ENCODE data around the gene TMEM214. TPM values are rescaled to one million over a fixed set of nuclear protein-coding genes. Genes with fewer than 3 reads are reported as not detected.

Gene TMEM214, protein sequence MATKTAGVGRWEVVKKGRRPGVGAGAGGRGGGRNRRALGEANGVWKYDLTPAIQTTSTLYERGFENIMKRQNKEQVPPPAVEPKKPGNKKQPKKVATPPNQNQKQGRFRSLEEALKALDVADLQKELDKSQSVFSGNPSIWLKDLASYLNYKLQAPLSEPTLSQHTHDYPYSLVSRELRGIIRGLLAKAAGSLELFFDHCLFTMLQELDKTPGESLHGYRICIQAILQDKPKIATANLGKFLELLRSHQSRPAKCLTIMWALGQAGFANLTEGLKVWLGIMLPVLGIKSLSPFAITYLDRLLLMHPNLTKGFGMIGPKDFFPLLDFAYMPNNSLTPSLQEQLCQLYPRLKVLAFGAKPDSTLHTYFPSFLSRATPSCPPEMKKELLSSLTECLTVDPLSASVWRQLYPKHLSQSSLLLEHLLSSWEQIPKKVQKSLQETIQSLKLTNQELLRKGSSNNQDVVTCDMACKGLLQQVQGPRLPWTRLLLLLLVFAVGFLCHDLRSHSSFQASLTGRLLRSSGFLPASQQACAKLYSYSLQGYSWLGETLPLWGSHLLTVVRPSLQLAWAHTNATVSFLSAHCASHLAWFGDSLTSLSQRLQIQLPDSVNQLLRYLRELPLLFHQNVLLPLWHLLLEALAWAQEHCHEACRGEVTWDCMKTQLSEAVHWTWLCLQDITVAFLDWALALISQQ
- total RNA-seq, result 78.4 and 103 TPM in 2 replicates
- 126 TPM for polyA plus RNA-seq (2012)

DNA sequence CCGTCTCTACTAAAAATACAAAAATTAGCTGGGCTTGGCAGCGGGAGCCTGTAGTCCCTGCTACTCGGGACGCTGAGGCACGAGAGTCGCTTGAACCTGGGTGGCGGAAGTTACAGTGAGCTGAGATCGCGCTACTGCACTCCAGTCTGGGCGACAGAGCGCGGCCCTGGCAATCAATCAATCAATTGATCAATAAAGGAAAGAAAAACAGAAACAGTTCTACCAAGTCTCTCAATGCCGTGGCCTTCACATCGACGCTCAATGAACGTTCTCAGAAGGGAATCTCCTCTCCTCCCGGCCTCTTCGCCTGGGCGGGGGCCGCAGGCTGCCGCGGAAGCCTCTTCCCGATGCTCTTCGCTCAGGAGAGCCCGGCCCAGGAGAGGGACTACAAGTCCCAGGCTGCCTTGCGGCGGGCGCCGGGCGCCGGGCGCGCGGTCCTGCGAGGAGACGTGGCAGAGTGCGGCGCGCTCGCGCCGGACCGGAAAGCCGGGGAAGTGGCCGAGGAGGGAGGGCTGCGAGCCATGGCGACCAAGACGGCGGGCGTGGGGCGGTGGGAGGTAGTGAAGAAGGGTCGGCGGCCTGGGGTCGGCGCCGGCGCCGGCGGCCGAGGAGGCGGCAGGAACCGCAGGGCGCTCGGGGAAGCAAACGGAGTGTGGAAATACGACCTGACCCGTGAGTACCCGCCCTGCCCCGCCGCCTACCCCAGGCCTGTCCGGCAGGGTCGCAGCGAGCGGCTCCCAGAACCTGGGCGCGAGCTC, at the start of gene TMEM214:
TMEM214 (plus strand) TSS at position 471 of the 758 bp plus-strand sequence; CDS start at position 522, 51 bp downstream.
- peak; percentile 88 for DNase-seq (ENCODE audit: low read depth)

DNA sequence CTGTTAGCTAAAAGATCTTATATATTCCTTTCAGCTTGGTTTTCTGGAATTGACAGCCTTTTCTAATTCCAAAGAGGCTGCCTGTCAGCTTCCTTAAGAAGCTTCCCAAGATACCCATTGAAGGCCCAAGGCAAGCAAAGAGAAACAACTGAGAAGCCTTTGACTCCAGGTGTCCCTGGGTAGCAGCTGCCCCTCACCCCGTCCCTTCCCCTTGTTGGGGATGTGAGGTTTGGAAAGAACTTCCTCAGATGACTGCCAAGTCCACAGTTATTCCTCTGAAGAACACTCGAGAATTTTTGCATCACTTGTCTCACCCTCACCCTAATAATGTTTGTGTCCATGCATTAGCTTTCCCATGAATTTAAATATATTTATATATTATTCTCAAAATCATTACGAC, 49.0 kb upstream of the TMEM214 start:
- DNase-seq (ENCODE audit: low read depth), result no peak

DNA sequence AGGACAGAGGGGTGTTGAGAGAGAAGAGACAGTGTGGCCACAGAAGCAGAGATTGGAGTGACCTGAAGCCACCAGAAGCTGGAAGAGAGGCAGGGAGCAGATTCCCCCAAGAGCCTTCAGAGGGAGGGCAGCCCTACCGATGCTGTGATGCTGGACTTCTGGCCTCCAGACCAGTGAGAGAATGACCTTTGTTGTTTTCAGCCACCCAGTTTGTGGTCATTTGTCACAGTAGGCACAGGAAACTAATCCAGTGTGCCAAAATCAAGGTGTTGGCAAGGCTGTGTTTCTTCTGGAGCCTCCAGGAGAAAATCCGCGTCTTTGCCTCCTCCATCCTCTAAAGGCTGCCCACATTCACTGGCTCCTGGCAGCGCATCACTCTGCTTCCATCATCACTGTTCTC, 47.0 kb upstream of the TMEM214 start:
- DNase-seq (ENCODE audit: low read depth), result no peak

DNA sequence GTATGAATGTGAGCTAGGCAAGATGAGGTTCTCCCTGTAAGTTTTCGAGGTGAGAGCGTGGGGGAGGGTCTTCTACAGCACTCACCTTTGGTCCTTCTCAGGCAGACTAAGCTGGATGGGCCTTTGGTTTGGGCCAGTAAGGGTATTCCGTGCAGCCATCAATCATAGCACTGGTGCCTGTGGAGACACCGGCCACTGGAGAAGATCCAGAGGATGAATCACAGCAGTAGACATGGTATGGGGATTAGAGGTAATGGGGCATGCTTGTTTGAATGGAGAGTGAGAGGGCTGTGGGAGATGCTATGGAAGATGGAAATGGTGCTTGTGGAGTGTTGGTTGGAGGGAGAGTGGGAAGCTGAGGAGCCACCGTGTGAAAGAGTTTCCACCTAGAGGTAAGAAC, 46.2 kb upstream of the TMEM214 start:
- peak; percentile 29 for DNase-seq (ENCODE audit: low read depth)

DNA sequence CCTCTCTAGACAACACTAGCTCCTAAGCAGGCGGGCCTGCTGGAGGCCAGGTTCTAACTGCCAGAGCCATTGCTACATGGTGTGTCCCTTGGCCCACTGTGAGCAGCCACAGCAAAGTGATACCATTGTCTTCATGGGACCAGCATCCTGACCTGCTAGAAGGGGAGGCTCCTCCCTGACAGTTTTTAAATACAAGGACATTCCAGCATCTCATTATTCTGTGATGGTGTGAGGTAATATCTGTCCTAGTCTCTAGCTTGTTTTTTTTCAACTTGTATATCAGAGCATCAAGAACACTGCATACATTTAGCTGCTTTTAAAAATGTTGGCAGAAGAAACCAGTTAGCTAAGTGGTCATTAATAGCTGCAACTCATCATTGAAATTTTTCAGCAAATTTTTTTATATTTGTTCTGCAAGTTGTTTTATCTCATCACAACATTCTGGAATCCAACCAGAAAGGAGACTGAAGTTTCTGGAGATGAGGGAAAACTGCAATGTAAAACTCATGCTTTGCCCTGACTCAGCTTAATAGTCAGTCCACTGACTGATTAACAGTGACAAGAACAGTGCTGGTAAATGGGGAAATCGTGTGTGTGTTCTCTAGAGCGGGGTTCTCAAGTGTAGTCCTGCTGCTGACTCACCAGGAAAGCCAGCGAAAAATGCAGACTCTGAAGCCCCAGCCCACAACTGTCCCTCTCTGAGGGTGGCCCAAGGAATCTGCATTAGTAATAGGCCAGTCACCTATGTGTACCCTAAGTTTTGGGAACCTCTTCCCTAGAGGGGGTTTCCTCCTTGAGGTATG, 44.5 kb upstream of the TMEM214 start:
- peak; percentile 24 for DNase-seq (ENCODE audit: low read depth)

DNA sequence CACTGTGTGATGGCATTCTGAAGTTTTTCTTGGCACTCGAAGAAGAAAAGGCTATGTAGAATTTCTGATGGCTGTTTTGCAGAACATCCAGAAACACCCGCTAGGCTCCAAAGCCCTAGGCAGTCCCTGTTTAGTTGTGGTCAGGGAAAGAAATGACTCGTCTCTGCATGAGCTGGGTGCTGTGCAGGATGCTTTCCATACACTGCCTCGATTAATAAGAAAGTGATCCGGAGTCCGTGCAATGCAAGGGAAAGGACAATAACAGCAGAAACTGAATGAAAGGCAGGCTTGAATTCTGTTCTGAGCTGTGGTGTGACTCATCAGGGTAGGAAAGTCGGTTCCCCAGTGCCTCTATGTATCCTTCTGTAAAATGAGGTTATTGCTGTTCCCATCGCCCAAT, 43.6 kb upstream of the TMEM214 start:
- DNase-seq (ENCODE audit: low read depth), result no peak

DNA sequence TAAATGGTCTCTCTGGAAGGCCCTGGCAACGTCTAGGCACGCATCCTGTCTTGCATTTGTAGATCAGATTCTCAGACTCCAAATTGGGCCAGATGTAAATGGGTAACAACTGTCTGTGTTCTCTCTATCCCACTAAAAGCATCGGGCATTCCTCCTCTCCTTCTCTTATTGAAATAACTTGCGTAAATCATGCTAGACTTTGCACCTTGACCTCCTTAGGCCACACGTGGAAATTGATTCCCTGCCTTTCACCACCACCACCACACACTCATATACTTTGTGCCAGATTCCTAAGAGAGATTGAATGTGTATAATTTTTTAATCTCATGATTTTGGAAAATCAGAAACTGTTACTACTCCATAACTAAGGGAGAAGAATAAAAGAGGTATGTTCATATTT, 41.0 kb upstream of the TMEM214 start:
- DNase-seq (ENCODE audit: low read depth), result no peak

DNA sequence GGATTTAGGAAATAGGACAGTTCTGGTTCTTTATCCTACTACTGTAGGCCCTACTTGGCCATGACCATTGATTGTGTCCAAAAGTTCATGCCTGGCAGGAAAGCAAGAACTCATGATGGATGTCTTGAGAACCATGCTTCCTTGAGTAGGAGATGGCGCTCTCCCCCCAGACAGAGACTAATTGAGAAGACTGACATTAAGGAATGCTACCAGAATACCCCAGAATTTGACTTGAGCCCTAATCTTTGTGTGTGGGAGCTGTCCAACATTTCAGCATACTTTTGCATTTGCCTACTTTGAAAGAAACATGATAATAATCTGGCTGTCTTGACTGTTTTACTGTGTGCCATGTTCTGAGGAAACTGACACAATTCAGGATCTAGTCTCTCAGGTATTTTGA, 39.0 kb upstream of the TMEM214 start:
- no peak for DNase-seq (ENCODE audit: low read depth)

DNA sequence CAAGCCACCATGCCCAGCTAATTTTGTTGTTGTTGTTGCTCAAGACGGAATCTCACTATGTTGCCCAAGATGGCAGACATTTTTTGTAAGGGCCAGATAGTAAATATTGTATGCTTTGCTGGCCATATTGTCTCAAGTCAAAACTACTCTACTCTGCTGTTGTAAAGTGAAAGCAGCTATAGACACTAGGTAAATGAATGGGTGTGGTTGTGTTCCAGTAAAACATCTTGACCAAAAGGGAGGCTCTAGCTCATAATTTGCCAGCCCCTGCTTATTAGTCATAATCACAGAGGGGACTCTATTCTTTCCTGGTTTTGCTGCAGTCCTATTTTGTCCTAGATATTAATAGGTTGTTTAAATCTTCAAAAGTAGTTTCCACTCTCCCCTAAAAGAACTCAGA, 37.8 kb upstream of the TMEM214 start:
- DNase-seq (ENCODE audit: low read depth), result no peak

DNA sequence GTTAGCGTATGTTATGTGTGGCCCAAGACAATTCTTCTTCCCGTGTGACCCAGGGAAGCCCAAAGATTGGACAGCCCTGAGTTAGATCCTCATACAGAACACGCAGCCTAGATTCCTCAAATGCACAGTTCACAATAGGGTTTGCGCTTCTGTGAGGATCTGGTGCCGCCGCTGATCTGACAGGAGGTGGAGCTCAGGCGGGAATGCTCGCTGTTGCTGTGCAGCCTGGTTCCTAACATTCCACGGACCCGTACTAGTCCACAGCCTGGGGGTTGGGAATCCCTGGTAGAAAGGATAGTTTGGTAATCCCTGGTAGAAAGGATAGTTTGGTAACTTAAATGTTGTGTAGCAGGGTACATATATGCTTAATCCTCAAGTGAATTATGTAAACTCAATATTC, 35.4 kb upstream of the TMEM214 start:
- no peak for DNase-seq (ENCODE audit: low read depth)

DNA sequence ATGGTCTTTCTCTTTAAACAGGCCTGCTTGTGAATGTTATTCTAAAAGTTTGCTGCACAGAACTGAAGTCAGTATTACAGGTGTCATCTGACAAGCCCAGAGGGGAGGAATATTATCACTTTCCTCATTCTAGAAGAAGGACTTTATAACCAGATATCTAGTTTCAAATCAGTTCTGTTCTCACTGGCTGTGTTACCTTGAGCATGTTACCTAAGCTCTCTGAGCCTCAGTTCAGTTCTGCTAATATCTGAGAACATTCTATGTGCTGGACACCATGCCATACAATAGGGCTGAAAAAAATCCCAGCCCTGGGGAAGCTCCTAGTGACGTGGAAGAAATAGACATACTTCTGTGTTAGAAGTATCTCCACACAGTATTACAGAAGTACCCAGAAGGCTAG, 34.4 kb upstream of the TMEM214 start:
- no peak for DNase-seq (ENCODE audit: low read depth)

DNA sequence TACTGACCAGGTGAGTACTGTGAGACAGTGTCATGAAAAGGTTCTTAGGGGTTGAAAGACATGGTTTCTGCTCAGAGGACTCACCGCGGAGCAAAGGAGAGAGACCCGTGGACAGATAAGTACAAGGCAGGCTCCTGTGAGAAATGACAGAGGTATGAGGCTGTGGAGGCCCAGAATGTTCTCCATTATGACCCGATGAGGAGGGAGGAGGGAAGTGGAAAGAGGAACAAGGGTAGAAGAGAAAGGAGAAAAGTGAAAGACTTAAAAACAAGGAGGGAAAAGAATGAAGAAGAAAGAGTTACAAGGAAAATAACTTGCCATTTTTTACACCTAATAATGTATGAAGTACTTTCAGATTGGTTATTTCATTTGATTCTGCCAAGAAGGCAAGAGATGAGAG, 32.5 kb upstream of the TMEM214 start:
- no peak for DNase-seq (ENCODE audit: low read depth)

DNA sequence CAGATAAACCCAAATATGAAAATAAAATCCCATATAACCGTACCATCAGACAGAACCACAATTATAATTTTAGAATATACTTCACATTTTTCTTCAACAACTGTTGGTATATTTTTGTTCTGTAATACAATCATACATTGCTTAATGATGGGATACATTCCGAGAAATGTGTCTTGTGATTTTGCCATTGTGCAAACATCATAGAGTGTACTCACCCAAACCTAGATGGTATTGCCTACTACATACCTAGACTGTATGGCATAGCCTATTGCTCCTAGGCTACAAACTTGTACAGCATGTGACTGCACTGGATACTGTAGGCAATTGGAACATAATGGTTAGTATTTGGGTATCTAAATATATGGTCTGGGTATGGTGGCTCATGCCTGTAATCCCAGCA, 31.8 kb upstream of the TMEM214 start:
- no peak for DNase-seq (ENCODE audit: low read depth)

DNA sequence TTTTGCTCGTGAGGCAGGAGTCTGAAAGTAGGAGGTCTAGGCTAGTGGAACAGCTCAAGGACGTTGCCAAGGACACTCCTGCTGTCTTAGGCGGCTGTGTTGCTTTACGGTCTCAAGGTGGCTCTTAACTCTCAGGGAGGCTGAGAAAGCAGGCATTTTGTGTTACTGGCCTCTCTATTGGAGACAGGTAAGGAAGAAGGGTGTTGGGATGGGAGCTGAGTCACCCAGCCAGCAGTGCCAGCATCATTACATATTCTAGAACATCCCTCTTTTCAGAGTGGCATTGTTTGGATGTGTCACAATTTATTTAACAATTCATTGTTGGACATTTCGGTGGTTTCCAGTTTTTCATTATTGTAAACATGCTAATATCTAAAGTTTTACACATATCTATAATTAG, 30.8 kb upstream of the TMEM214 start:
- DNase-seq (ENCODE audit: low read depth), result no peak

DNA sequence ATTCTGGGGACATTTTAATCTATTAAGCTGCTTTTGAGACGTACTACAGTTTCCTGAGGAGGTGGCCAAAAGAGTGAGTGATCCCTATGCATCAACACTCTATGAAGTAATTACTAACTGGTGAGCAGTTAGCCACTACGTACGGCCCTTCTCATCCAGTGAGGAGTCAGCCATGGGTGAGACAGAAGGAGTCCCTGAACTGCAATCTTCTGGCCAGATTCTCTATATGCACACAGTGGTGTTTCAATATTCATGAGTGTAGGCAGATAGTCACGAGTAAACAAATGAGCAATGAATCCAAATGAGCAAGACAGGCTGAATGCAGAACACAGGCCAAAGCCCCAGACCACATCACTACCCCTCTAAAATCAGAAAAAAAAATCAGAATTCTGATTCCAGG, 29.8 kb upstream of the TMEM214 start:
- no peak for DNase-seq (ENCODE audit: low read depth)

DNA sequence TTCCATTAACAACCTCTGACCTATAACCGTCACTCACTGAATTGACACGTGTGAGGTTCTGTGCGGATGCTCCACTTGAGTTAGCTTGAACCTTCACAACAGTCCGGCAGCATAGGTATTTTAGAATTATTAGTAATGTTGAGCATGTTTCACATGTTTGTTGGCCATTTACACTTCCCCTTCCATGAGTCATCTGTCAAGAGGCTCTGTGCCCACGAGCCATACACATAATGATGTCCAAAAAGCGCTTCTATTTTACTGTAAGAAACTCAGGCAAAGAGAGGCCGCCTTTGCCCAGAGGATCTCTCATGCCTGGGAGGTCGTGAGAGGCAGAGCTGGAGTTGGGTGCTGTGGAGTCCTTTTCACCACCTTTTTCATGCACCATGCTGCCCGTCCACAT, 28.9 kb upstream of the TMEM214 start:
- DNase-seq (ENCODE audit: low read depth), result no peak

DNA sequence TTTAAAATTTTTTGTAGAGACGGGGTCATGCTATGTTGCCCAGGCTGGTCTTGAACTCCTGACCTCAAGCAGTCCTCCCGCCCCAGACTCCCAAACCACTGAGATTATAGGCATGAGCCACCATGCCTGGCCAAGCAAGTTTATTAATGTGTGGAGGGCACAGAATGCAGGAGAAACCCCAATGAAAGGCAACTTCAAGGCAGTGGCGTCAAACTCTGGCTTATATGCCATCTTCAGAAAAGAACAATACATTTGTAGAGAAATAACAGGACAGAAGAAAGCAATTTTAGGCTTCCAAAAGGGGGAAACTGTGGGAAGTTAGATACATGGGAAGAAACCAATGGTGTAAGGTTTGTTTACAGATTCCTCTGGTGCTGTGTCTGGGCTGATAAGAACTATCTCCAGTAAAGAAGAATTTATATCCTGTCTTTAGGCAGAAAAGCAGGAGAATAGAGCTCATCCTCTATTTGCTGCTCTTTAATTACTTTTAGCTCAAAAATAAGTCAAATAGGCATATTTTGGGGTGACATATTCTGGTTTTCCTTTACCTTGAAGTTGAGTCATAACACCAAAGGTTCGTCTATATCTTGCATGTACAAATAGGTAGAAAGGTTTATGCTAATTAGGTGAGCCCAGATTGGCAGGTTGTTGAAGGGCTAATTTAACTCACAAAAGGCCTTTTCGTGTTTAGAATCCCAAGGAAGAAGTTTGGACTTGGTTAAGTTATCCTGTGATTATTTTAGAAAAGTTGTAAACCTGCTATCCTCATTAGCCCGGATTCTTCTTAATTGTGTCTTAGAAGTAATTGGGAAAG, 26.0 kb upstream of the TMEM214 start:
- no peak for DNase-seq (ENCODE audit: low read depth)

DNA sequence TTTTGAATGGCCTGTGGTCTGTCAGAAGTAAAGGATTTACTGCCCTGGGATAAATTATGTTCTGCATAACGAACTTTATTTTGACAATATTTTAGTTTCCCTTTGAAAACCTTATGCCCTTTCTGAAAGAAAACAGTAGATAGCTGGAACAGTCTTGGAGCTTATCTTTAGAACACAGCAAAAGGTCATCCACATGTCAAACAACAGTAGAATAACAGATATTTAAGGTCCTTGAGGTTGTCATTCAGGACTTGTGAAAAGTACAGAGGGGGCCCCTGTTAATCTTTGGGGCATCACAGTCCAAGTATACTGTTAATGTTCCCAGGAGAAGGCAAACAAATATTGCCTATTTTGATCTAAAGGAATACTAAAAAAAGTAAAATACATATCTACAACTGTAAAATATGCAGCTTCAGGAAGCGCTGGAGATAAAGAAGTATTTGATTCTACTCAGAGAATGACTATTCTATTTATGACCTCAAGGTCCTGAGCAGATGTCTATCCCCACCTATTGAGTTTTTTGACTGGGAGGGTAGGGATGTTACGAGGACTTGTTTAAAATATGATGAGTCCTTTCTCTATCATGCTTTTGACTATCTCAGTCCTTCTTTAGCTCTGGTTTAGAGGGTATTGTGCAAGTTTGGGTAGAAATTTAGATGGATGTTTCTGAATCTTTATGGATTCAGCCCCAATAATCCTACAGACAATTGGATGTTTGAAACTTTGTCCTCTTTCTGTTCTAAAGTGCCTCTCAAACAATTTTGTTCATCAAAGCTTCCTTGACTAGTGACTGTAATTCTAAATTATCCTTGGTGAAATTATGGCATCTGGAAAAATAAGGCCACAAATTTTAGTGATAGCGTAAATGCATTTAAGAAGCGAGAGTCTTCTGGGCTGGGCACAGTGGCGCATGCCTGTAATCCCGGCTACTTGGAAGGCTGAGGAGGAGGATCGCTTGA, 25.1 kb upstream of the TMEM214 start:
- DNase-seq (ENCODE audit: low read depth), result no peak

DNA sequence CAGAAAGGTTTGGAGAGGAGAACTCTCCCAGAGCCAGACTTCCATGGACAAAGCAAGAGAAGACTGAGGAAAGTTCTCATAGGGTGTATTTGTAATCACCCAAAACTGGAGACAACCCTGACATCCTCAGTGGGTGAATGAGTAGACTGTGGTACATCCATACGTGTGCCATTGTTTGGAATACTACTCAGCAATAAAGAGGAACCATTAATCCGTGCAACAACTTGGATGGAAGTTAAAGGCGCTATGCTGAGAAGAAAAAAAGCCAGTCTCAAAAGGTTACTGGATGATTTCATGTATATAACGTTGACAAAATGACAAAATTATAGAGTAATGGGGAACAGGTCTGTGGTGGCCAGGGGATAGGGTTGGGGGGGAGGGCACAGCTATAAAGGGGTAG, 24.1 kb upstream of the TMEM214 start:
- no peak for DNase-seq (ENCODE audit: low read depth)
